Measurements from ENCODE around the gene POC1A. TPM values are rescaled to one million over a fixed set of nuclear protein-coding genes. Genes with fewer than 3 reads are reported as not detected.

Gene POC1A
- total RNA-seq, 2 experiments from 2014 or later, result 0.22 to 0.39 TPM

DNA sequence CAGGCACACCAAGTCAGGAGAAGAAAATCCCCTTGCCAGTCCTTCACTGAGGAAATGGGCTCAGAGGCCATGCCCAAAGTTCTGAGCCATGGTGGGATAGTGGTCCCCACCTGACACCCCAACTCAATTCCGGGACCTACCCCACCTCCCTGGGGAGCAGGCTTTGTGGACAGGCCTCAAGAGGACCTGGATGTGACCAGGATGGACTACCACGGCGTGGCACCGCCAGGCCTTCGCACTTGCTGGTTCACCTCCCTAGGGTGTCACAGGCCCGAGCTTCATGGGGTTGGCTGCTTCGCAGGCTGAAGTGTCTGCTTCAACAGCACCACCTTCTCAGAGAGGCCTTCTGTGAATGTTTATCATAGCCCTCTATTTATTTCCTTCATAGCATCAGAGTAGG is 31.7 kb downstream of the POC1A start:
- Mint-ChIP-seq H3K27me3 (no peaks in the 10 kb centered on the region), H3K27ac (no peak overlapping the region), H3K4me1 (ENCODE audit: low read depth) (no peaks in the 10 kb centered on the region), H3K4me3 (no peak overlapping the region), H3K9me3 (no peaks in the 10 kb centered on the region), H3K36me3 (ENCODE audit: low read depth) (no peaks in the 10 kb centered on the region)
- POLR2A ChIA-PET, result interaction anchor here (1.3 to 1.5 kb wide), 3 partner anchors 86 to 127 kb away, joined by 3 to 8 read pairs (median 3); partner anchors contain the start of gene RPL29
- no peak for ATAC-seq (ENCODE audit: poor library complexity)
- peaks cover 8% of the 10 kb centered on the region for H3K4me1 ChIP-seq (ENCODE audit: insufficient read depth, low read length)
- CTCF ChIA-PET, result interaction anchor here (0.7 to 2.6 kb wide), 18 partner anchors 9 to 180 kb away, joined by 3 to 30 read pairs (median 4); partner anchors contain the start of genes ACY1, DUSP7, PARP3 and POC1A
- TF ChIP-seq CTCF (IDR thresholded peaks at IDR 0.05), result no peak
- intact Hi-C loops (cut with DNase I, micrococcal nuclease), result loop anchor here (2.0 to 5.0 kb wide), 3 partner anchors 64 to 86 kb away; no protein-coding TSS in a partner anchor
- DNase-seq, result no peak
- no peaks in the 10 kb centered on the region for H3K9me3 ChIP-seq (ENCODE audit: control insufficient read depth in 1 of 2, insufficient read depth in 1 of 2, low read length in 2 of 2)
- H3K27me3 ChIP-seq (ENCODE audit: control insufficient read depth in 1 of 2, insufficient read depth in 2 of 2, low read length in 2 of 2), result no peaks in the 10 kb centered on the region
- H3K4me3 ChIP-seq (ENCODE audit: low read length), result no peak overlapping the region
- H3K27ac ChIP-seq (ENCODE audit: low read depth in 1 of 2, low read length in 2 of 2), result no peak overlapping the region
- no peaks in the 10 kb centered on the region for H3K36me3 ChIP-seq (ENCODE audit: insufficient read depth, low read length)

DNA sequence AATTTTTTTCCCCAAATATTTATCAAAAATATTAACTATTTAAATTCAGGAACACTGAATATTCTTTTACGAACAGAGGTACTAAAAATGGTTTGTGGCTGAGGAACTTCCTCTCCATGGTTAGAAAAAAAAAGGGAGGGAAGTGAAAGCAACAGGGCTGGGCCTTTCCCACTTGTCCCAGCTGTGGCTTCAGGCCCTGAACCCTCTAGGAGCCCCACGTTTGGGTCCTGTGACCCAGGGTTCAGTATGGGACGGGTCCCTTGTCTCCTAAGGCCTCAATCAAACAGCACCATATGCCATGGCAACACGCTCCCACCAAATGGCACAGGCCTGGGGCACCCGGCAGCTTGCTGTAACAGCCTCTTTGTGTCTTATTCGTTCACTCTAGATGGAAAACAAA is 32.4 kb downstream of the POC1A start:
- no peak overlapping the region for H3K4me3 Mint-ChIP-seq
- H3K36me3 Mint-ChIP-seq (ENCODE audit: low read depth), result no peaks in the 10 kb centered on the region
- TF ChIP-seq CTCF (IDR thresholded peaks at IDR 0.05), result no peak
- CTCF ChIA-PET, result interaction anchor here (1.8 to 2.2 kb wide), 3 partner anchors 68 to 120 kb away, joined by 6 to 10 read pairs (median 6); no protein-coding TSS in a partner anchor
- no peaks in the 10 kb centered on the region for H3K27me3 ChIP-seq (ENCODE audit: control insufficient read depth in 1 of 2, insufficient read depth in 2 of 2, low read length in 2 of 2)
- POLR2A ChIA-PET, result no interaction called here
- H3K36me3 ChIP-seq (ENCODE audit: insufficient read depth, low read length), result no peaks in the 10 kb centered on the region
- ATAC-seq (ENCODE audit: poor library complexity) (no peak), DNase-seq (peak in 2 of 14 experiments; percentile 37 to 40)
- no peaks in the 10 kb centered on the region for H3K9me3 Mint-ChIP-seq
- intact Hi-C loops (cut with DNase I, micrococcal nuclease), result loop anchor here (2.0 to 5.0 kb wide), 3 partner anchors 63 to 85 kb away; no protein-coding TSS in a partner anchor
- no peaks in the 10 kb centered on the region for H3K9me3 ChIP-seq (ENCODE audit: control insufficient read depth in 1 of 2, insufficient read depth in 1 of 2, low read length in 2 of 2)
- no peak overlapping the region for H3K27ac ChIP-seq (ENCODE audit: low read depth in 1 of 2, low read length in 2 of 2)
- no peak overlapping the region for H3K27ac Mint-ChIP-seq
- no peaks in the 10 kb centered on the region for H3K4me1 Mint-ChIP-seq (ENCODE audit: low read depth)
- no peaks in the 10 kb centered on the region for H3K27me3 Mint-ChIP-seq
- H3K4me1 ChIP-seq (ENCODE audit: insufficient read depth, low read length), result peaks cover 8% of the 10 kb centered on the region
- no peak overlapping the region for H3K4me3 ChIP-seq (ENCODE audit: low read length)

- TF ChIP-seq CTCF (IDR thresholded peaks at IDR 0.05), result no peak
- Histone ChIP-seq H3K36me3 (ENCODE audit: insufficient read depth, low read length) (no peaks in the 10 kb centered on the region), H3K4me3 (ENCODE audit: low read length) (no peak overlapping the region), H3K9me3 (ENCODE audit: control insufficient read depth in 1 of 2, insufficient read depth in 1 of 2, low read length in 2 of 2) (no peaks in the 10 kb centered on the region), H3K4me1 (ENCODE audit: insufficient read depth, low read length) (peaks cover 8% of the 10 kb centered on the region), H3K27ac (ENCODE audit: low read depth in 1 of 2, low read length in 2 of 2) (no peak overlapping the region), H3K27me3 (ENCODE audit: control insufficient read depth in 1 of 2, insufficient read depth in 2 of 2, low read length in 2 of 2) (no peaks in the 10 kb centered on the region)
- CTCF ChIA-PET, result interaction anchor here (2.1 to 2.2 kb wide), 2 partner anchors 68 to 120 kb away, joined by 6 read pairs; no protein-coding TSS in a partner anchor
- H3K36me3 Mint-ChIP-seq (ENCODE audit: low read depth), result no peaks in the 10 kb centered on the region
- H3K4me3 Mint-ChIP-seq, result no peak overlapping the region
- H3K9me3 Mint-ChIP-seq, result no peaks in the 10 kb centered on the region
- POLR2A ChIA-PET, result no interaction called here
- no peaks in the 10 kb centered on the region for H3K4me1 Mint-ChIP-seq (ENCODE audit: low read depth)
- DNase-seq (no peak), ATAC-seq (ENCODE audit: poor library complexity) (no peak)
- no peaks in the 10 kb centered on the region for H3K27me3 Mint-ChIP-seq
- no peak overlapping the region for H3K27ac Mint-ChIP-seq
- intact Hi-C loops (cut with DNase I, micrococcal nuclease), result loop anchor here in 1 of 2 experiments (5.0 kb wide), 1 partner anchor 69 kb away; no protein-coding TSS in a partner anchor
Measured at GRCh38 chr3:52121464-52121805, 32.8 kb downstream of the POC1A start.

Measured in CD4-positive, alpha-beta T cell (primary cell).